Heart right ventricle (tissue), 16 donors: ENCODE results near the gene NRP2. TPM values are rescaled to one million over a fixed set of nuclear protein-coding genes. Genes with fewer than 3 reads are reported as not detected.

ENCODE experiments used
- ATAC-seq, 8 donors: fragments of 200-7000 bp; cut with Tn5 transposase; one replicate each; pipeline ENCODE4 v1.9.1; 2020; ENCODE audit warnings: mild to moderate bottlenecking in 8 of 8, moderate library complexity in 8 of 8, moderate number of reproducible peaks in 1 of 8
- DNase-seq, 2 donors: peaks; one replicate each; pipeline ENCODE4 v3.0.0-alpha.2; 2020
- H3K27ac ChIP-seq, 10 donors: fragments of 200-600 bp; sonication (generic) in 2 of 10; one replicate each; pipeline versions ENCODE4 v1.5.0 to v1.8.0; 2020 to 2022; ENCODE audit warnings: mild to moderate bottlenecking in 3 of 10
- H3K27me3 ChIP-seq, 7 donors: fragments of 200-600 bp; one replicate each; pipeline ENCODE4 v1.8.0; 2021 to 2022; ENCODE audit warnings: mild to moderate bottlenecking in 2 of 7
- H3K36me3 ChIP-seq, 9 donors: fragments of 200-600 bp; sonication (generic) in 1 of 9; one replicate each; pipeline versions ENCODE4 v1.5.0 to v1.8.0; 2020 to 2022; ENCODE audit warnings: mild to moderate bottlenecking in 2 of 9
- H3K4me1 ChIP-seq, 9 donors: fragments of 200-600 bp; sonication (generic) in 1 of 9; one replicate each; pipeline versions ENCODE4 v1.5.0 to v1.8.0; 2020 to 2022; ENCODE audit warnings: mild to moderate bottlenecking in 4 of 9
- H3K4me3 ChIP-seq, 10 donors: fragments of 200-600 bp; sonication (generic) in 2 of 10; one replicate each; pipeline versions ENCODE4 v1.5.0 to v1.8.0; 2020 to 2022; ENCODE audit warnings: mild to moderate bottlenecking in 7 of 10, moderate library complexity in 2 of 10
- H3K9me3 ChIP-seq, 11 donors: fragments of 200-600 bp in 10 of 11; sonication (generic) in 2 of 11; one replicate each; pipeline versions ENCODE4 v1.5.0 to v1.8.0; 2013 to 2022; ENCODE audit warnings: mild to moderate bottlenecking in 2 of 11, control low read depth in 1 of 11, moderate library complexity in 1 of 11
- CTCF ChIP-seq, 9 donors: fragments of 200-600 bp; sonication (generic) in 2 of 9; IDR thresholded peaks; one replicate each; pipeline versions ENCODE4 v1.5.0 to v1.8.0; 2021 to 2022; ENCODE audit warnings: antibody characterized with exemption in 9 of 9, mild to moderate bottlenecking in 5 of 9, moderate library complexity in 1 of 9
- WGBS, 2 donors: extraction: QIAGEN DNeasy Blood & Tissue Kit; methylation state at CpG; one replicate each; pipeline ENCODE4 v1.1.7; 2013; ENCODE audit warnings: inconsistent platforms in 1 of 2; 5-methylcytosine and 5-hydroxymethylcytosine counted together
- intact Hi-C, 10 donors: fragments of 100-400 bp; cut with DNase I; formaldehyde crosslinking; loops; one replicate each; pipeline versions ENCODE4 v1.11.1 to v1.14.2; 2022
- polyA plus RNA-seq, 2 donors: library from polyadenylated mRNA; stranded (reverse); fragments of 200-250 nt; gene quantifications; one replicate each; pipeline ENCODE4 v1.2.3, GENCODE V29; 2013
- total RNA-seq, 10 donors: library from RNA; stranded (reverse); fragmentation: NEBNext Ultra II Directional in 3 of 10; extraction: Animal tissue kit (Norgen Biotek cat#: 25700) in 3 of 10; gene quantifications; one replicate each; pipeline versions ENCODE4 v1.2.1 to v1.2.4, GENCODE V29; 2021 to 2023
- donor health status: Arrhythmogenic right ventricular cardiomyopathy.
- donor health status: ischemic (EF 13 %, LVEDD 7.1; RV severe dilation, severe dysfunction).
- donor health status: healthy with polysubstance abuse.
- donor health status: DM: no; HTN: yes; CAD: no.
- donor health status: DM: no; HTN: no; CAD: no.
- donor health status: ischemic (EF 25% LVEDD 6.9; RV normal size, moderate dysfunction).
- donor health status: ischemic (EF 25% LVEDD 5.7; RV mildly dilated, moderate dysfunction).
- donor health status: healthy.
- donor health status: DM: yes; HTN: yes; CAD: no.
- donor health status: Ischemic cardiomyopathy.
- donor health status: ischemic (EF 35%, LVEDD 5.7; RV mildly dilated, moderate dysfunction).
- donor health status: nonischemic (EF 11% LVEDD 7.7; RV severe dilation, severe dysfunction).
- donor health status: DM: yes; HTN: yes; CAD: no.
- donor health status: PGD.
- donor health status: ischemic (EF 29% LVEDD 5.4; RV normal size, mild dysfunction).
- donor health status: nonischemic (EF 23%, LVEDD 6.1; RV moderate dilation, normal function).

The NRP2 gene
- total and polyA plus RNA-seq, 12 donors, result 2.5 to 29.4 (median 8.6) TPM

- H3K4me1 ChIP-seq, result peaks cover 0 to 31% (median 0%) of the 10 kb centered on the region in 9 donors
- ATAC-seq (no peak), DNase-seq (no peak)
- peaks cover 0 to 42% (median 0%) of the 10 kb centered on the region in 9 donors for H3K36me3 ChIP-seq
- no peaks in the 10 kb centered on the region for H3K9me3 ChIP-seq
- no peak overlapping the region for H3K4me3 ChIP-seq
- H3K27me3 ChIP-seq, result no peaks in the 10 kb centered on the region
- WGBS, 2 donors, result 82 to 84% methylated on average over 8 of the region's 8 CpGs
- peak in 3 of 9 donors; percentile 11 to 28 (median 19) for TF ChIP-seq CTCF (IDR thresholded peaks at IDR 0.05)
- intact Hi-C loops, result no loop called here
- H3K27ac ChIP-seq, result peak overlapping the region in 1 of 10 donors; percentile 40
Observed at GRCh38 chr2:205721057-205721449, 38.8 kb downstream of the NRP2 start.

GRCh38 chr2:205722283-205722918, 40.1 kb downstream of the NRP2 start:
- intact Hi-C loops, result no loop called here
- H3K27me3 ChIP-seq, result no peaks in the 10 kb centered on the region
- DNase-seq (no peak), ATAC-seq (no peak)
- peak overlapping the region in 1 of 10 donors; percentile 51 for H3K27ac ChIP-seq
- no peak for TF ChIP-seq CTCF (IDR thresholded peaks at IDR 0.05)
- H3K9me3 ChIP-seq, result no peaks in the 10 kb centered on the region
- H3K36me3 ChIP-seq, result peaks cover 0 to 51% (median 0%) of the 10 kb centered on the region in 9 donors
- H3K4me3 ChIP-seq, result no peak overlapping the region
- 80% methylated on average over 4 of the region's 4 CpGs for WGBS, 2 donors
- H3K4me1 ChIP-seq, result peaks cover 0 to 31% (median 0%) of the 10 kb centered on the region in 9 donors

GRCh38 chr2:205723179-205723578, 40.9 kb downstream of the NRP2 start:
- Histone ChIP-seq H3K4me1 (peaks cover 0 to 31% (median 0%) of the 10 kb centered on the region in 9 donors), H3K4me3 (no peak overlapping the region), H3K27me3 (no peaks in the 10 kb centered on the region), H3K9me3 (no peaks in the 10 kb centered on the region), H3K27ac (peak overlapping the region in 1 of 10 donors; percentile 51), H3K36me3 (peaks cover 0 to 56% (median 0%) of the 10 kb centered on the region in 9 donors)
- intact Hi-C loops, result no loop called here
- no peak for TF ChIP-seq CTCF (IDR thresholded peaks at IDR 0.05)
- 95 to 100% methylated on average over 2 of the region's 2 CpGs for WGBS, 2 donors
- ATAC-seq (no peak), DNase-seq (no peak)

- Histone ChIP-seq H3K27me3 (no peaks in the 10 kb centered on the region), H3K27ac (no peak overlapping the region), H3K4me3 (no peak overlapping the region), H3K9me3 (no peaks in the 10 kb centered on the region), H3K36me3 (peaks cover 0 to 72% (median 0%) of the 10 kb centered on the region in 9 donors), H3K4me1 (peaks cover 0 to 31% (median 0%) of the 10 kb centered on the region in 9 donors)
- intact Hi-C loops, result no loop called here
- TF ChIP-seq CTCF (IDR thresholded peaks at IDR 0.05), result no peak
- ATAC-seq (no peak), DNase-seq (no peak)
- WGBS, 2 donors, result 95 to 96% methylated on average over 5 of the region's 5 CpGs
Observed at GRCh38 chr2:205725059-205725458, 42.8 kb downstream of the NRP2 start.
